Coronary artery (tissue), 2 donors: ENCODE results near the gene TGFB1I1.
"Not testable (repeated sequence)": the region's sequence is repeated elsewhere in the genome, so short reads cannot be mapped to it uniquely, and the experiment has no call there.

Source experiments
- DNase-seq: peaks from one replicate; pipeline ENCODE4 v3.0.0-alpha.2; 2017; ENCODE audit warnings: low spot score
- H3K27ac ChIP-seq, 2 donors: fragments of 200-600 bp; sonication (generic); one replicate each; pipeline ENCODE4 v1.5.1; 2016 to 2019
- H3K4me3 ChIP-seq: fragments of 200-600 bp; sonication (generic); 2 replicates; pipeline ENCODE4 v1.5.1; 2016; ENCODE audit warnings: mild to moderate bottlenecking, moderate library complexity
- CTCF ChIP-seq: fragments of 200-600 bp; sonication (generic); IDR thresholded peaks from one replicate; pipeline ENCODE4 v1.5.1; 2019; ENCODE audit warnings: antibody characterized with exemption

Gene TGFB1I1

GRCh38 chr16:31439519-31439918, 32.4 kb upstream of the TGFB1I1 start:
- no peak overlapping the region for H3K27ac ChIP-seq
- no peak for DNase-seq
- no peak overlapping the region for H3K4me3 ChIP-seq
- no peak for TF ChIP-seq CTCF

GRCh38 chr16:31440516-31441184, 31.3 kb upstream of the TGFB1I1 start:
- DNase-seq = no peak
- no peak for TF ChIP-seq CTCF
- no peak overlapping the region for H3K4me3 ChIP-seq
- H3K27ac ChIP-seq = no peak overlapping the region

GRCh38 chr16:31441956-31442355, 30.0 kb upstream of the TGFB1I1 start:
- TF ChIP-seq CTCF = no peak
- Histone ChIP-seq H3K27ac (no peak overlapping the region), H3K4me3 (peak overlapping the region; percentile 88)
- DNase-seq = no peak

- not testable (repeated sequence) for DNase-seq, H3K27ac ChIP-seq, H3K4me3 ChIP-seq
Measured at GRCh38 chr16:31445931-31446330, 26.0 kb upstream of the TGFB1I1 start.

- Histone ChIP-seq H3K4me3 (no peak overlapping the region), H3K27ac (no peak overlapping the region)
- DNase-seq = no peak
- TF ChIP-seq CTCF = no peak
Measured at GRCh38 chr16:31451201-31451600, 20.8 kb upstream of the TGFB1I1 start.

DNA sequence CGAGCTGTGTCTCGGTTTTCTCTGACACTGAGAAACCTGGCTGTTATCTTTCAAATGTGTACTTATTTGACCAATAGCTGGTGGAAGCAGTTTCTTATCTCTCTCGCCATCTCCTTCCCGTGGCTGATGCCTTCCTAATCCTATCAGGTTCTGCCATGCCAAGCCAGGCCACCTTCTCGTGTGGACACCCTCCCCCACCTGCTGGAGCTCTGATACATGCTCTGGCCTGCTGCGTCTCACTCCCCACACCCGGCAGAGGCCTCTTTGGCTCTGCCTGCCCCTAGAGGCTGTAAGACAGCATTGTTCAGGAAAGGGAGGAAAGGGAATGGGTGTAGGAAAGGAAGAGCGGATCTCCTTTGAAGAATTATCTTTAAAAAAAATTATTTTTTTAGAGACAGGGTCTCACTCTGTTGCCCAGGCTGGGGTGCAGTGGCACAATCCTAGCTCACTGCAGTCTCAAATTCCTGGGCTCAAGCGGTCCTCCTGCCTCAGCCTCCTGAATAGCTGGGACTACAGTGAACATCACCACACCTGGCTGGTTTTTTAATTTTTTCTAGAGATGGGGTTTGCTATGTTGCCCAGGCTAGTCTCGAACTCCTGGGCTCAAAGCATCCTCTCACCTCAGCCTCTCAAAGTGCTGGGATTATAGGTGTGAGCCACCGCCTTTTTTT, 20.1 kb upstream of the TGFB1I1 start:
- peak; percentile 24 for TF ChIP-seq CTCF
- no peak for DNase-seq
- Histone ChIP-seq H3K27ac (peak overlapping the region in 1 of 2 donors; percentile 81), H3K4me3 (no peak overlapping the region)

DNA sequence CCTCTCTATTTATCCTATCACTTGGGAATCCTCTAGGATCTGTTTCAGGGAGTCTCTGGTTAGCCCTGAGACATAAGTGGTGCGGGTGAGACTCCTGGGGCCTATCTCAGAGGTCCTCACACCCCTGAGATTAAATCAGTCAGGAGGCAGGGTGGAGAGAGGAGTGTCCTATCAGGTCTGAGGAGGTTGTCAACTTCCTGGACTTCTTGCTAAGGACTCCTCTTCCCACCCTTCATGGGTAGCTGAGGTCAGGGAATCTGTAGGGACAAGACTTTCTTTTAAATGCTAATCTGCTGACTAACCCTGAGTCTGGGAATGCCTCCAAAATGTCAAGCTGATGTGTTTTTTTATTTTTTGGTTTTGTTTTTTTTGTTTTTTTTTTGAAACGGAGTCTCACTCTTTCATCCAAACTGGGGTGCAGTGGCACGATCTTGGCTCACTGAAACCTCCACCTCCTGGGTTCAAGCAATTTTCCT, 19.3 kb upstream of the TGFB1I1 start:
- no peak for TF ChIP-seq CTCF
- no peak for DNase-seq
- Histone ChIP-seq H3K27ac (peak overlapping the region; percentile 81 to 89), H3K4me3 (peak overlapping the region; percentile 42)
